Stimulated activated naive CD4-positive, alpha-beta T cell (primary cell): ENCODE data around the gene MCRS1.
"Not testable (repeated sequence)": the region's sequence is repeated elsewhere in the genome, so short reads cannot be mapped to it uniquely, and the experiment has no call there.

Source experiments
- DNase-seq, 6 experiments: peaks; one replicate each; lab custom pipeline; 2025; lab: John Stamatoyannopoulos, UW

MCRS1 gene

GRCh38 chr12:49541140-49541861 is 26.6 kb downstream of the MCRS1 start:
- DNase-seq = no peak

GRCh38 chr12:49540229-49541139 is 27.5 kb downstream of the MCRS1 start:
- DNase-seq = no peak

- DNase-seq = no peak
Measured at GRCh38 chr12:49539406-49540228, 28.3 kb downstream of the MCRS1 start.

GRCh38 chr12:49538510-49539403 is 29.2 kb downstream of the MCRS1 start, which contains the start of gene KCNH3:
Gene KCNH3 (plus strand): TSS chr12:49539030. CDS start chr12:49539417, 387 bp downstream.
- DNase-seq = peak; percentile 78 to 89 (median 87)

- peak in 3 of 6 experiments; percentile 24 to 42 (median 28) for DNase-seq
Measured at GRCh38 chr12:49537752-49538509, 30.0 kb downstream of the MCRS1 start.

- no peak for DNase-seq
Measured at GRCh38 chr12:49537231-49537751, 30.7 kb downstream of the MCRS1 start.

GRCh38 chr12:49536526-49537071 is 31.3 kb downstream of the MCRS1 start:
- no peak for DNase-seq

GRCh38 chr12:49535921-49536525 is 31.9 kb downstream of the MCRS1 start:
- no peak for DNase-seq

- DNase-seq = no peak
Measured at GRCh38 chr12:49534731-49535278, 33.1 kb downstream of the MCRS1 start.

GRCh38 chr12:49534122-49534521 is 33.8 kb downstream of the MCRS1 start:
- DNase-seq = not testable (repeated sequence)

GRCh38 chr12:49533331-49533730 is 34.6 kb downstream of the MCRS1 start:
- DNase-seq = no peak

- no peak for DNase-seq
Measured at GRCh38 chr12:49531745-49532144, 36.2 kb downstream of the MCRS1 start.

GRCh38 chr12:49529414-49529813 is 38.5 kb downstream of the MCRS1 start:
- no peak for DNase-seq

GRCh38 chr12:49527361-49528130 is 40.4 kb downstream of the MCRS1 start:
- DNase-seq = no peak

- no peak for DNase-seq
Measured at GRCh38 chr12:49525942-49526341, 42.0 kb downstream of the MCRS1 start.

GRCh38 chr12:49524660-49525324 is 43.1 kb downstream of the MCRS1 start:
- DNase-seq = no peak

GRCh38 chr12:49521389-49521788 is 46.6 kb downstream of the MCRS1 start:
- no peak for DNase-seq

- no peak for DNase-seq
Measured at GRCh38 chr12:49519574-49519936, 48.4 kb downstream of the MCRS1 start.
